ENCODE results near the gene TASL.

DNA sequence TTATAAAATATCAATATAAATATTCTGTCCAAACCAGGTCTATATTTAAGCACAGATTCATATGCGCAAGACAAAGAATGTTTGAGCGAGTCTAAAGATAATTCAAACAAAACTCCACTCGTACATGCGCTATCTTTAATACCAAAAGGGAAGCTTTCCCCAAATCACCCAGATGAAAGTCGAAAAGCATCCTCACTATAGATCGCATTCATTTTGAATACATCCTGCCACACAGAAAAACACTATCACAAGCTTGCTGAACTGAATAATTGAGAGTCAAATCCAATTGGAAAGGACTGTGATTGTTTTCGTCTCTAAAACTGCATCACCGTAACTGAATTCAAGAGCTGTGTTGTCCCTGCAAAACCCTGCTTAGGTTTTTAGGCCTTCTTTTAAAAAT, 685 bp downstream of the TASL start:
- TF ChIP-seq, protein P1, sequence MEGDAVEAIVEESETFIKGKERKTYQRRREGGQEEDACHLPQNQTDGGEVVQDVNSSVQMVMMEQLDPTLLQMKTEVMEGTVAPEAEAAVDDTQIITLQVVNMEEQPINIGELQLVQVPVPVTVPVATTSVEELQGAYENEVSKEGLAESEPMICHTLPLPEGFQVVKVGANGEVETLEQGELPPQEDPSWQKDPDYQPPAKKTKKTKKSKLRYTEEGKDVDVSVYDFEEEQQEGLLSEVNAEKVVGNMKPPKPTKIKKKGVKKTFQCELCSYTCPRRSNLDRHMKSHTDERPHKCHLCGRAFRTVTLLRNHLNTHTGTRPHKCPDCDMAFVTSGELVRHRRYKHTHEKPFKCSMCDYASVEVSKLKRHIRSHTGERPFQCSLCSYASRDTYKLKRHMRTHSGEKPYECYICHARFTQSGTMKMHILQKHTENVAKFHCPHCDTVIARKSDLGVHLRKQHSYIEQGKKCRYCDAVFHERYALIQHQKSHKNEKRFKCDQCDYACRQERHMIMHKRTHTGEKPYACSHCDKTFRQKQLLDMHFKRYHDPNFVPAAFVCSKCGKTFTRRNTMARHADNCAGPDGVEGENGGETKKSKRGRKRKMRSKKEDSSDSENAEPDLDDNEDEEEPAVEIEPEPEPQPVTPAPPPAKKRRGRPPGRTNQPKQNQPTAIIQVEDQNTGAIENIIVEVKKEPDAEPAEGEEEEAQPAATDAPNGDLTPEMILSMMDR (IDR thresholded peaks at IDR 0.05; ENCODE audit: low read depth, low read length, missing input control) = no peak
- TF ChIP-seq, protein P2, sequence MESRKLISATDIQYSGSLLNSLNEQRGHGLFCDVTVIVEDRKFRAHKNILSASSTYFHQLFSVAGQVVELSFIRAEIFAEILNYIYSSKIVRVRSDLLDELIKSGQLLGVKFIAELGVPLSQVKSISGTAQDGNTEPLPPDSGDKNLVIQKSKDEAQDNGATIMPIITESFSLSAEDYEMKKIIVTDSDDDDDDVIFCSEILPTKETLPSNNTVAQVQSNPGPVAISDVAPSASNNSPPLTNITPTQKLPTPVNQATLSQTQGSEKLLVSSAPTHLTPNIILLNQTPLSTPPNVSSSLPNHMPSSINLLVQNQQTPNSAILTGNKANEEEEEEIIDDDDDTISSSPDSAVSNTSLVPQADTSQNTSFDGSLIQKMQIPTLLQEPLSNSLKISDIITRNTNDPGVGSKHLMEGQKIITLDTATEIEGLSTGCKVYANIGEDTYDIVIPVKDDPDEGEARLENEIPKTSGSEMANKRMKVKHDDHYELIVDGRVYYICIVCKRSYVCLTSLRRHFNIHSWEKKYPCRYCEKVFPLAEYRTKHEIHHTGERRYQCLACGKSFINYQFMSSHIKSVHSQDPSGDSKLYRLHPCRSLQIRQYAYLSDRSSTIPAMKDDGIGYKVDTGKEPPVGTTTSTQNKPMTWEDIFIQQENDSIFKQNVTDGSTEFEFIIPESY (IDR thresholded peaks at IDR 0.05) = no peak
- TF ChIP-seq FOXA1 (IDR thresholded peaks at IDR 0.05) (no peak), EGR1 (IDR thresholded peaks at IDR 0.05; ENCODE audit: low read depth in 2 of 2) (no peak), YY1 (IDR thresholded peaks at IDR 0.05) (no peak), JUND (IDR thresholded peaks at IDR 0.05) (no peak)
- TF ChIP-seq, protein P3, sequence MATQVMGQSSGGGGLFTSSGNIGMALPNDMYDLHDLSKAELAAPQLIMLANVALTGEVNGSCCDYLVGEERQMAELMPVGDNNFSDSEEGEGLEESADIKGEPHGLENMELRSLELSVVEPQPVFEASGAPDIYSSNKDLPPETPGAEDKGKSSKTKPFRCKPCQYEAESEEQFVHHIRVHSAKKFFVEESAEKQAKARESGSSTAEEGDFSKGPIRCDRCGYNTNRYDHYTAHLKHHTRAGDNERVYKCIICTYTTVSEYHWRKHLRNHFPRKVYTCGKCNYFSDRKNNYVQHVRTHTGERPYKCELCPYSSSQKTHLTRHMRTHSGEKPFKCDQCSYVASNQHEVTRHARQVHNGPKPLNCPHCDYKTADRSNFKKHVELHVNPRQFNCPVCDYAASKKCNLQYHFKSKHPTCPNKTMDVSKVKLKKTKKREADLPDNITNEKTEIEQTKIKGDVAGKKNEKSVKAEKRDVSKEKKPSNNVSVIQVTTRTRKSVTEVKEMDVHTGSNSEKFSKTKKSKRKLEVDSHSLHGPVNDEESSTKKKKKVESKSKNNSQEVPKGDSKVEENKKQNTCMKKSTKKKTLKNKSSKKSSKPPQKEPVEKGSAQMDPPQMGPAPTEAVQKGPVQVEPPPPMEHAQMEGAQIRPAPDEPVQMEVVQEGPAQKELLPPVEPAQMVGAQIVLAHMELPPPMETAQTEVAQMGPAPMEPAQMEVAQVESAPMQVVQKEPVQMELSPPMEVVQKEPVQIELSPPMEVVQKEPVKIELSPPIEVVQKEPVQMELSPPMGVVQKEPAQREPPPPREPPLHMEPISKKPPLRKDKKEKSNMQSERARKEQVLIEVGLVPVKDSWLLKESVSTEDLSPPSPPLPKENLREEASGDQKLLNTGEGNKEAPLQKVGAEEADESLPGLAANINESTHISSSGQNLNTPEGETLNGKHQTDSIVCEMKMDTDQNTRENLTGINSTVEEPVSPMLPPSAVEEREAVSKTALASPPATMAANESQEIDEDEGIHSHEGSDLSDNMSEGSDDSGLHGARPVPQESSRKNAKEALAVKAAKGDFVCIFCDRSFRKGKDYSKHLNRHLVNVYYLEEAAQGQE (IDR thresholded peaks at IDR 0.05) = no peak
- TF ChIP-seq, protein P4, sequence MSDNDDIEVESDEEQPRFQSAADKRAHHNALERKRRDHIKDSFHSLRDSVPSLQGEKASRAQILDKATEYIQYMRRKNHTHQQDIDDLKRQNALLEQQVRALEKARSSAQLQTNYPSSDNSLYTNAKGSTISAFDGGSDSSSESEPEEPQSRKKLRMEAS (IDR thresholded peaks at IDR 0.05) = no peak

Data from liver (tissue), 3 donors.